Hepatocyte (in vitro differentiated cells): ENCODE results near the gene EPHA4.

Source experiments
- EZH2 ChIP-seq: fragments of 200-600 bp; sonication (generic); IDR thresholded peaks from 2 replicates; pipeline ENCODE4 v1.6.1; 2016; ENCODE audit warnings: antibody characterized with exemption, mild to moderate bottlenecking, borderline replicate concordance
- TF ChIP-seq, protein P1 (sequence below): fragments of 200-600 bp; sonication (generic); IDR thresholded peaks from 2 replicates; pipeline ENCODE4 v1.5.1; 2016; ENCODE audit warnings: antibody characterized with exemption, mild to moderate bottlenecking; ENCODE audit not compliant: poor library complexity

DNA sequence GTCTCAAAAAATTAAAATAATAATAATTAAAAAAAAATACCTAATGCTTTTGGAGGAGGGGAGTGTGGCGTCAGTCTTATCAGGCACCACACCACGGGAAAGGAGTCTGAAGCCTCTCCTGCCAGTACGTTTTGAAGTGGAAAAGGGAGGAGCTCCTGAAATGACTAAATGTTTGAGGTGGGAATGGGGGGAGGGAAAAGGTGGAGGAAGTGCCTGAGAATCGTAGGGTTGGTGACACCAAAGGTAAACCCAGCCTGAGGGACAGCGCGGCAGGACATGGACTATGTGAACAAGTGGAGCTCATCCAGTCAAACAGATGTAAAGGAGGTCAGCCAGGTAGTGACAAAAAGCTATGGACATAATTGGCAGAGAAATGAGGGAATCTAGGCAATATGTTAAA is 42.2 kb upstream of the EPHA4 start:
- TF ChIP-seq, protein P1, sequence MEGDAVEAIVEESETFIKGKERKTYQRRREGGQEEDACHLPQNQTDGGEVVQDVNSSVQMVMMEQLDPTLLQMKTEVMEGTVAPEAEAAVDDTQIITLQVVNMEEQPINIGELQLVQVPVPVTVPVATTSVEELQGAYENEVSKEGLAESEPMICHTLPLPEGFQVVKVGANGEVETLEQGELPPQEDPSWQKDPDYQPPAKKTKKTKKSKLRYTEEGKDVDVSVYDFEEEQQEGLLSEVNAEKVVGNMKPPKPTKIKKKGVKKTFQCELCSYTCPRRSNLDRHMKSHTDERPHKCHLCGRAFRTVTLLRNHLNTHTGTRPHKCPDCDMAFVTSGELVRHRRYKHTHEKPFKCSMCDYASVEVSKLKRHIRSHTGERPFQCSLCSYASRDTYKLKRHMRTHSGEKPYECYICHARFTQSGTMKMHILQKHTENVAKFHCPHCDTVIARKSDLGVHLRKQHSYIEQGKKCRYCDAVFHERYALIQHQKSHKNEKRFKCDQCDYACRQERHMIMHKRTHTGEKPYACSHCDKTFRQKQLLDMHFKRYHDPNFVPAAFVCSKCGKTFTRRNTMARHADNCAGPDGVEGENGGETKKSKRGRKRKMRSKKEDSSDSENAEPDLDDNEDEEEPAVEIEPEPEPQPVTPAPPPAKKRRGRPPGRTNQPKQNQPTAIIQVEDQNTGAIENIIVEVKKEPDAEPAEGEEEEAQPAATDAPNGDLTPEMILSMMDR = no peak
- TF ChIP-seq EZH2 = no peak
